Activated effector memory CD4-positive, alpha-beta T cell treated with Interleukin-2 at 50 U/mL for 16 hours (primary cell): Measurements from ENCODE around the gene KIF26A.

Experiments used
- DNase-seq: peaks from one replicate; pipeline ENCODE4 v3.0.0-alpha.2; 2020

Gene KIF26A

GRCh38 chr14:104133496-104133895 is 4.9 kb upstream of the KIF26A start:
- DNase-seq: no peak

GRCh38 chr14:104134061-104134965 is 4.1 kb upstream of the KIF26A start:
- no peak for DNase-seq

GRCh38 chr14:104135121-104135903 is 3.1 kb upstream of the KIF26A start:
- DNase-seq: no peak

GRCh38 chr14:104135904-104136471 is 2.4 kb upstream of the KIF26A start:
- no peak for DNase-seq

GRCh38 chr14:104136472-104137296 is 1.7 kb upstream of the KIF26A start:
- no peak for DNase-seq

GRCh38 chr14:104137297-104138097 is 890 bp upstream of the KIF26A start:
- peak; percentile 39 for DNase-seq

GRCh38 chr14:104138718-104139459 is 502 bp downstream of the KIF26A start:
- DNase-seq: no peak

- no peak for DNase-seq
These were observed 1.2 kb downstream of the KIF26A start for GRCh38 chr14:104139460-104140212.

- DNase-seq: no peak
These were observed 1.8 kb downstream of the KIF26A start for GRCh38 chr14:104140213-104140462.

GRCh38 chr14:104140463-104141331 is 2.3 kb downstream of the KIF26A start:
- DNase-seq: no peak

GRCh38 chr14:104141621-104142091 is 3.3 kb downstream of the KIF26A start:
- no peak for DNase-seq

- no peak for DNase-seq
These were observed 4.0 kb downstream of the KIF26A start for GRCh38 chr14:104142136-104142945.

- DNase-seq: no peak
These were observed 4.6 kb downstream of the KIF26A start for GRCh38 chr14:104142946-104143470.

- DNase-seq: no peak
These were observed 5.4 kb downstream of the KIF26A start for GRCh38 chr14:104143521-104144452.

- DNase-seq: no peak
These were observed 6.0 kb downstream of the KIF26A start for GRCh38 chr14:104144453-104144790.

GRCh38 chr14:104144911-104145825 is 6.8 kb downstream of the KIF26A start:
- no peak for DNase-seq
